Endothelial cell of umbilical vein (primary cell): ENCODE data around the gene UGCG. TPM values are rescaled to one million over a fixed set of nuclear protein-coding genes. Genes with fewer than 3 reads are reported as not detected.

Source experiments
- BruUV-seq: library from RNA; stranded (reverse); fragments of 400-500 nt; replicated peaks from 2 replicates; lab custom pipeline; 2021; lab: Mats Ljungman, UMichigan
- CTCF ChIA-PET: fragments of 300-600, 350-600 bp; sonication (Branson Sonifier 250); formaldehyde crosslinking; loops from one replicate; lab custom pipeline; 2021; ENCODE audit warnings: antibody characterized with exemption, inconsistent platforms; lab: Charles Lee
- POLR2A ChIA-PET: fragments of 300-600, 350-600 bp; sonication (Branson Sonifier 250); formaldehyde crosslinking; loops from one replicate; lab custom pipeline; 2021; ENCODE audit warnings: antibody characterized with exemption, inconsistent platforms; lab: Charles Lee
- DNase-seq: peaks from one replicate; pipeline ENCODE4 v3.0.0-alpha.2; 2011; ENCODE audit warnings: low read depth, low spot score
- FAIRE-seq: peaks from 2 replicates; lab custom pipeline; 2011; peaks lifted over from hg19 to GRCh38; lab: Jason Lieb, UNC
- H2AFZ ChIP-seq: 2 replicates; pipeline ENCODE4 v1.6.0; 2012; ENCODE audit warnings: low read depth, low read length, control low read depth, inconsistent platforms
- H3K27ac ChIP-seq: 2 replicates; pipeline ENCODE4 v1.5.1; 2011; ENCODE audit warnings: low read depth, mild to moderate bottlenecking, control low read depth, low read length, moderate library complexity; ENCODE audit not compliant: insufficient read depth
- H3K27me3 ChIP-seq, 2 experiments: 2 replicates each; pipeline versions ENCODE4 v1.6.0 to v1.6.1; 2011; ENCODE audit warnings: low read length in 2 of 2, mixed read lengths in 1 of 2; ENCODE audit not compliant: control insufficient read depth in 2 of 2, insufficient read depth in 2 of 2
- H3K36me3 ChIP-seq, 2 experiments: 2 replicates in 1 of 2; 3 replicates in 1 of 2; pipeline ENCODE4 v1.5.1; 2011; ENCODE audit warnings: low read length in 2 of 2, mild to moderate bottlenecking in 1 of 2, moderate library complexity in 1 of 2; ENCODE audit not compliant: control insufficient read depth in 2 of 2, insufficient read depth in 2 of 2; ENCODE audit errors: extremely low read depth in 1 of 2
- H3K4me1 ChIP-seq: 3 replicates; pipeline ENCODE4 v1.5.1; 2011; ENCODE audit warnings: mild to moderate bottlenecking, low read length; ENCODE audit not compliant: control insufficient read depth, insufficient read depth; ENCODE audit errors: extremely low read depth
- H3K4me2 ChIP-seq: 2 replicates; pipeline ENCODE4 v1.6.1; 2011; ENCODE audit warnings: low read length, control low read depth, mixed read lengths; ENCODE audit not compliant: insufficient read depth
- H3K4me3 ChIP-seq, 3 experiments: fragments of 200-600 bp in 1 of 3; sonication (generic), shearing (Covaris generic) in 1 of 3; replicated peaks in 1 of 3; 2 replicates each; pipeline ENCODE4 v1.5.1; 2011 to 2016; ENCODE audit warnings: control low read depth in 3 of 3, low read length in 3 of 3, mild to moderate bottlenecking in 2 of 3, inconsistent platforms in 1 of 3, low read depth in 1 of 3, moderate library complexity in 1 of 3; ENCODE audit not compliant: insufficient read depth in 1 of 3
- H3K79me2 ChIP-seq: 2 replicates; pipeline ENCODE4 v1.6.0; 2012; ENCODE audit warnings: low read length, inconsistent platforms; ENCODE audit not compliant: control insufficient read depth, insufficient read depth
- H3K9ac ChIP-seq: replicated peaks from 2 replicates; pipeline ENCODE3; 2011; ENCODE audit warnings: low read length, control low read depth; ENCODE audit not compliant: insufficient read depth; ENCODE audit errors: extremely low read depth
- H3K9me1 ChIP-seq: replicated peaks from 3 replicates; pipeline ENCODE4 v1.6.0; 2011; ENCODE audit warnings: mild to moderate bottlenecking, low read length; ENCODE audit not compliant: control insufficient read depth, insufficient read depth; ENCODE audit errors: extremely low read depth
- H3K9me3 ChIP-seq: replicated peaks from 2 replicates; pipeline ENCODE4 v1.5.1; 2012; ENCODE audit warnings: low read length, inconsistent platforms; ENCODE audit not compliant: control insufficient read depth, insufficient read depth
- H4K20me1 ChIP-seq: replicated peaks from 2 replicates; pipeline ENCODE3; 2011; ENCODE audit warnings: mild to moderate bottlenecking, low read length; ENCODE audit not compliant: control insufficient read depth, insufficient read depth; ENCODE audit errors: extremely low read depth
- CTCF ChIP-seq, 2 donors: IDR thresholded peaks; 1 replicate in 1 of 2; 2 replicates in 1 of 2; pipeline ENCODE4 v1.5.1; 2011; ENCODE audit warnings: low read length in 2 of 2, mild to moderate bottlenecking in 2 of 2, moderate library complexity in 2 of 2, control low read depth in 1 of 2, inconsistent platforms in 1 of 2, low read depth in 1 of 2; ENCODE audit not compliant: insufficient read depth in 1 of 2; ENCODE audit errors: extremely low read depth in 1 of 2
- EZH2 ChIP-seq: IDR thresholded peaks from 2 replicates; pipeline ENCODE4 v1.6.1; 2012; ENCODE audit warnings: borderline replicate concordance, low read depth, mild to moderate bottlenecking, moderate library complexity, low read length, inconsistent platforms; ENCODE audit not compliant: severe bottlenecking
- FOS ChIP-seq: IDR thresholded peaks from 2 replicates; pipeline ENCODE4 v1.6.1; 2011; ENCODE audit warnings: mild to moderate bottlenecking, low read length, moderate library complexity, borderline replicate concordance; ENCODE audit not compliant: insufficient read depth
- GATA2 ChIP-seq: IDR thresholded peaks from 2 replicates; pipeline ENCODE4 v1.7.0; 2011; ENCODE audit warnings: low read depth, mild to moderate bottlenecking, moderate library complexity, mixed read lengths, low read length; ENCODE audit not compliant: insufficient read length, insufficient read depth
- JUN ChIP-seq: IDR thresholded peaks from 2 replicates; pipeline ENCODE4 v1.6.1; 2011; ENCODE audit warnings: borderline replicate concordance, low read depth; ENCODE audit not compliant: insufficient read length, insufficient read depth
- MYC ChIP-seq: IDR thresholded peaks from one replicate; pipeline ENCODE4 v1.6.1; 2011; ENCODE audit warnings: mild to moderate bottlenecking, low read depth, low read length
- POLR2A ChIP-seq: IDR thresholded peaks from 2 replicates; pipeline ENCODE4 v1.6.1; 2012; ENCODE audit warnings: low read depth, mild to moderate bottlenecking, control low read depth, low read length
- POLR2AphosphoS5 ChIP-seq: IDR thresholded peaks from 2 replicates; pipeline ENCODE4 v1.6.1; 2012; ENCODE audit warnings: low read depth, mild to moderate bottlenecking, control low read depth, low read length, moderate library complexity; ENCODE audit not compliant: insufficient read depth
- dilution Hi-C: fragments of 300-500 bp; cut with MboI; formaldehyde crosslinking; loops from one replicate; pipeline ENCODE4 v1.15.0; 2019; ENCODE audit warnings: low sequenced_read_pairs; ENCODE audit not compliant: extremely low pct_ligation_motif_present
- intact Hi-C: fragments of 100-400 bp; cut with micrococcal nuclease; formaldehyde crosslinking; loops from one replicate; pipeline ENCODE4 v1.10.0; 2022
- polyA plus RNA-seq, 4 experiments: library from polyadenylated mRNA; depleted of rRNA in 3 of 4; stranded (reverse) in 3 of 4; unstranded in 1 of 4; fragments of >200 nt; gene quantifications; 2 replicates each; pipeline versions ENCODE4 v1.2.1 to v1.2.3, GENCODE V29; 2011 to 2012; ENCODE audit warnings: missing spikeins in 1 of 4
- total RNA-seq: library from RNA; stranded (reverse); gene quantifications from 2 replicates; pipeline ENCODE4 v1.2.3, GENCODE V29; 2021
- TF ChIP-seq, protein P1 (sequence below): IDR thresholded peaks from 2 replicates; pipeline ENCODE4 v1.6.1; 2011; ENCODE audit not compliant: insufficient read depth, insufficient read length

Gene UGCG
- total and polyA plus RNA-seq, 2 donors (not counting 3 experiments of a cell fraction or from before 2014, with no cell fraction given) = 28.5 to 38.5 TPM

DNA sequence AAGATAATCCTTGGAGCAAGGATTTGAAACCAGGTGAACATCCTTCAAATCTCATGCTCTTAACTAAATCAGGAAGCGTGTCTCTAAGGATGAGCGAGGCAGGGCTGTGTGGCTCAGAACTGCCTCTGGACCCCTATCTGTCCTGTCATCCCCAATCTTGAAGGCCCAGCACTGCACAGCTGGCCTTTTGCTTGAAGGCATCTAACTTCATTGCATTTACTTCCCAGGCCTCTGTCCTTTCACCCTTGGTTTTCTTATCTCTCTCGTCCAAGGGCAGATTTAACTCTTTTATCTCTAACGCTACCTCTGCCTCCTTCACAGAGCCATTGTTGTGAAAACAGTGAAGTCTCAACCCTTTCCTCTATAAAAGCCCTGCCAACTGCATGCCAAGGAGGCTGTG is 83.8 kb downstream of the UGCG start:
- CTCF ChIA-PET = interaction anchor here (2.3 kb wide), 1 partner anchor 12 kb away, joined by 5 read pairs; no protein-coding TSS in a partner anchor

More for the DNA sequence above, 83.8 kb downstream of the UGCG start:
- no peaks in the 10 kb centered on the region for H3K9me3 ChIP-seq
- dilution Hi-C loops = no loop called here
- H2AFZ ChIP-seq = no peak overlapping the region
- H3K4me1 ChIP-seq = peaks cover 7% of the 10 kb centered on the region
- FAIRE-seq (no peak), DNase-seq (no peak)
- no peaks in the 10 kb centered on the region for H4K20me1 ChIP-seq
- no peaks in the 10 kb centered on the region for H3K27me3 ChIP-seq
- H3K9ac ChIP-seq = no peak overlapping the region
- H3K9me1 ChIP-seq = no peaks in the 10 kb centered on the region
- H3K4me3 ChIP-seq = no peak overlapping the region
- POLR2A ChIA-PET = no interaction called here
- TF ChIP-seq JUN (no peak), EZH2 (no peak), CTCF (IDR thresholded peaks at IDR 0.05; ENCODE audit: extremely low read depth in 1 of 2, insufficient read depth in 1 of 2, low read depth in 1 of 2, low read length in 2 of 2) (no peak), POLR2AphosphoS5 (no peak), GATA2 (no peak), FOS (no peak), POLR2A (no peak), MYC (no peak)
- TF ChIP-seq, protein P1, sequence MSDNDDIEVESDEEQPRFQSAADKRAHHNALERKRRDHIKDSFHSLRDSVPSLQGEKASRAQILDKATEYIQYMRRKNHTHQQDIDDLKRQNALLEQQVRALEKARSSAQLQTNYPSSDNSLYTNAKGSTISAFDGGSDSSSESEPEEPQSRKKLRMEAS = no peak
- intact Hi-C loops = no loop called here
- H3K27ac ChIP-seq = no peak overlapping the region
- H3K36me3 ChIP-seq = no peaks in the 10 kb centered on the region
- BruUV-seq = no TSS peak
- no peak overlapping the region for H3K4me2 ChIP-seq
- no peaks in the 10 kb centered on the region for H3K79me2 ChIP-seq
